BLaER1 (cell line): Measurements from ENCODE around the gene TMEM179.
A peak's percentile ranks its signal among the peaks of the same experiment; 100 is the strongest.

Experiments used
- H3K27ac ChIP-seq: shearing (Covaris generic); formaldehyde crosslinking; 2 replicates; pipeline ENCODE4 v1.8.1; 2022
- H3K27me3 ChIP-seq: shearing (Covaris generic); formaldehyde crosslinking; 2 replicates; pipeline ENCODE4 v1.8.1; 2022
- H3K36me3 ChIP-seq: shearing (Covaris generic); formaldehyde crosslinking; 2 replicates; pipeline ENCODE4 v1.8.1; 2022
- H3K4me1 ChIP-seq: shearing (Covaris generic); formaldehyde crosslinking; 2 replicates; pipeline ENCODE4 v1.8.1; 2022
- H3K4me2 ChIP-seq: shearing (Covaris generic); formaldehyde crosslinking; 2 replicates; pipeline ENCODE4 v1.8.1; 2022
- H3K4me3 ChIP-seq: shearing (Covaris generic); formaldehyde crosslinking; 2 replicates; pipeline ENCODE4 v1.8.1; 2022
- H3K9ac ChIP-seq: shearing (Covaris generic); formaldehyde crosslinking; 2 replicates; pipeline ENCODE4 v1.8.1; 2022
- H3K9me3 ChIP-seq: shearing (Covaris generic); formaldehyde crosslinking; 2 replicates; pipeline ENCODE4 v1.8.1; 2022
- H4K20me1 ChIP-seq: shearing (Covaris generic); formaldehyde crosslinking; 2 replicates; pipeline ENCODE4 v1.8.1; 2022
- Cebpa-rat ChIP-seq: shearing (Covaris generic); IDR thresholded peaks from 2 replicates; pipeline ENCODE4 v1.8.1; 2022

Gene TMEM179

GRCh38 chr14:104594310-104595046 is 10.1 kb downstream of the TMEM179 start:
- TF ChIP-seq Cebpa-rat = no peak
- H3K4me3 ChIP-seq = no peak overlapping the region
- H3K4me1 ChIP-seq = peaks cover 36% of the 10 kb centered on the region
- H3K36me3 ChIP-seq = no peaks in the 10 kb centered on the region
- no peak overlapping the region for H3K4me2 ChIP-seq
- H4K20me1 ChIP-seq = no peaks in the 10 kb centered on the region
- no peak overlapping the region for H3K27ac ChIP-seq
- no peaks in the 10 kb centered on the region for H3K9me3 ChIP-seq
- H3K9ac ChIP-seq = no peak overlapping the region
- H3K27me3 ChIP-seq = no peaks in the 10 kb centered on the region

GRCh38 chr14:104593710-104594136 is 10.8 kb downstream of the TMEM179 start:
- Histone ChIP-seq H3K4me3 (no peak overlapping the region), H3K9me3 (no peaks in the 10 kb centered on the region), H3K4me2 (no peak overlapping the region), H3K27me3 (no peaks in the 10 kb centered on the region), H3K9ac (no peak overlapping the region), H3K27ac (no peak overlapping the region), H4K20me1 (no peaks in the 10 kb centered on the region), H3K4me1 (peaks cover 44% of the 10 kb centered on the region), H3K36me3 (no peaks in the 10 kb centered on the region)
- no peak for TF ChIP-seq Cebpa-rat

GRCh38 chr14:104593241-104593701 is 11.3 kb downstream of the TMEM179 start:
- H3K9ac ChIP-seq = no peak overlapping the region
- H3K4me1 ChIP-seq = peaks cover 48% of the 10 kb centered on the region
- H4K20me1 ChIP-seq = no peaks in the 10 kb centered on the region
- no peak overlapping the region for H3K4me2 ChIP-seq
- H3K9me3 ChIP-seq = no peaks in the 10 kb centered on the region
- TF ChIP-seq Cebpa-rat = no peak
- H3K27ac ChIP-seq = no peak overlapping the region
- H3K27me3 ChIP-seq = no peaks in the 10 kb centered on the region
- no peaks in the 10 kb centered on the region for H3K36me3 ChIP-seq
- H3K4me3 ChIP-seq = no peak overlapping the region

DNA sequence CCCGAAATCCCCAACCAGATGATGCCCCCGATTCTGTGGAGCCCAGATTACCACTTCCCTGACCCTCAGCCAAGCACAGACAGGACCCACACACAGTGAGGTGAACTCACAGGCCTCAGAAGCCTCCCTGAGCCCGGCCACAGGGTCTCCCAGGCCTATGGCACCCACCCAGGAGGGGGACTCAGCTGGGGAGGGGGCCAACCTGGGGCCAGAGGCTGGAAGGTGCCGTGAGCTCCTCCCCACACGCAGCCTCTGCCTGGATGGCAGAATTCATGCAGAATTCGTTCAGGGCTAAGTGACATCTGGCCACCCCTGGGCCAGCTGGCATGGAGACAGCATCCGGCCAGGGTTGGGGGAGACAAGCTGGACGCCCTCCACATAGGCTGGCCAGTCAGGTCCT is 11.8 kb downstream of the TMEM179 start:
- no peak overlapping the region for H3K27ac ChIP-seq
- H3K9me3 ChIP-seq = no peaks in the 10 kb centered on the region
- H3K9ac ChIP-seq = no peak overlapping the region
- TF ChIP-seq Cebpa-rat = no peak
- peaks cover 53% of the 10 kb centered on the region for H3K4me1 ChIP-seq
- no peak overlapping the region for H3K4me3 ChIP-seq
- H3K4me2 ChIP-seq = no peak overlapping the region
- no peaks in the 10 kb centered on the region for H3K36me3 ChIP-seq
- no peaks in the 10 kb centered on the region for H3K27me3 ChIP-seq
- no peaks in the 10 kb centered on the region for H4K20me1 ChIP-seq

DNA sequence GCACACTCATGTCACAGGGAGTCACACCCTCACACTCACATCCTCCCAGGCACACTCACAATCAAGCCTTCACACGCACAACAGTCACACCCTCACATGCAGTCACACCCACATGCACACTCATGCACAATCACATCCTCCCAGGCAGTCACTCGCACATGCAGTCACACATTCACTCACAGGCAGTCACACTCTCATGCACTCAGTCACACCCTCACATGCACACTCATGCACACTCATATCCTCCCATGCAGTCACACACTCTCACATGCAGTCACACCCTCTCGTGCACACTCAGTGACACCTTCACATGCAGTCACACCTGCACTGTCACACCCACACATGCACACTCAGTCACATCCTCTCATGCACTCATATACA is 12.3 kb downstream of the TMEM179 start:
- TF ChIP-seq Cebpa-rat = no peak

DNA sequence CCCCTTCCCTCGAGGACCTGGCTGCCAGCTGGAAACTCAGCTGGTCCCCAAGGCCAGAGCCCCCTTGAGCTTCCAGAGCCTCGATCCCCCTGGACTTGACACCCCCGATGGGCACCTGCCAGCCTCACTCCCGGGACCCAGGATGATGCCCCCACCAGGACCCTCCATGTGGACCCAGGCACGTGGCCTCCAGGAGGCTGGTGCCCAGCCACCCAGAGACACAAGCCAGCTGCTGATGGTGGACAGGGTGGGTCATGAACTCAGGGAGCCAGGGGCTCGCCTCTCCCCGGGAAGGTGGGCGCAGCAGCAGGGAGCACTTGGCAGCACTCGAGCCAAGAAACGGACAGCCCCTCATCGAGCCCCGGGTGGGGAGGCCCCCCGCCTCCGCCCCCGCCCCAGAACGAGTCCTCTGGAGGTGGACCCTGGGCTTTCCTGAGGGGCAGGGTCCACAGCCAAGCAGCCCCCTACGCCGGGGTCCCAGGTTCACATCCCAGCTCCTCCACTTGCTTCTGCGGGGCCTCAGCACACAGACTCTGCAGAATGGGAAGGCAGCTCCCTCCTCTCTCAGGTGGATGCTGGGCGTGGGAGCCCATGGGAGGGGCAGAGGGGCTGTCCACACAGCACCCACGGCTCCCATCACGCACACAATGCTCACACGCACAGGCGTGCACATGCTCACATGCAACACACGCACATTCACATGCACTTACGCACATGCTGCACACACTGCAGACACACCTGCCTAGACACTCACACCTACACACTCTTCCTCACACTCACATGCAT is 12.9 kb downstream of the TMEM179 start:
- no peak overlapping the region for H3K9ac ChIP-seq
- H4K20me1 ChIP-seq = no peaks in the 10 kb centered on the region
- H3K9me3 ChIP-seq = no peaks in the 10 kb centered on the region
- no peak overlapping the region for H3K4me2 ChIP-seq
- H3K36me3 ChIP-seq = no peaks in the 10 kb centered on the region
- H3K27ac ChIP-seq = no peak overlapping the region
- no peak overlapping the region for H3K4me3 ChIP-seq
- TF ChIP-seq Cebpa-rat = no peak
- H3K27me3 ChIP-seq = no peaks in the 10 kb centered on the region
- peaks cover 64% of the 10 kb centered on the region for H3K4me1 ChIP-seq

More for the DNA sequence above, 12.3 kb downstream of the TMEM179 start:
- Histone ChIP-seq H3K9me3 (no peaks in the 10 kb centered on the region), H3K4me1 (peaks cover 58% of the 10 kb centered on the region), H3K36me3 (no peaks in the 10 kb centered on the region), H4K20me1 (no peaks in the 10 kb centered on the region), H3K27me3 (no peaks in the 10 kb centered on the region), H3K4me2 (no peak overlapping the region), H3K27ac (no peak overlapping the region), H3K4me3 (no peak overlapping the region), H3K9ac (no peak overlapping the region)

- Histone ChIP-seq H3K4me3 (no peak overlapping the region), H4K20me1 (no peaks in the 10 kb centered on the region), H3K4me1 (peaks cover 60% of the 10 kb centered on the region), H3K27ac (no peak overlapping the region), H3K9me3 (no peaks in the 10 kb centered on the region), H3K4me2 (peak overlapping the region; percentile 52), H3K27me3 (no peaks in the 10 kb centered on the region), H3K36me3 (no peaks in the 10 kb centered on the region), H3K9ac (0 out of 2 replicates have a peak overlapping the region, but pooled peaks have one; percentile 0)
- TF ChIP-seq Cebpa-rat = no peak
Measured at GRCh38 chr14:104591031-104591430, 13.5 kb downstream of the TMEM179 start.

DNA sequence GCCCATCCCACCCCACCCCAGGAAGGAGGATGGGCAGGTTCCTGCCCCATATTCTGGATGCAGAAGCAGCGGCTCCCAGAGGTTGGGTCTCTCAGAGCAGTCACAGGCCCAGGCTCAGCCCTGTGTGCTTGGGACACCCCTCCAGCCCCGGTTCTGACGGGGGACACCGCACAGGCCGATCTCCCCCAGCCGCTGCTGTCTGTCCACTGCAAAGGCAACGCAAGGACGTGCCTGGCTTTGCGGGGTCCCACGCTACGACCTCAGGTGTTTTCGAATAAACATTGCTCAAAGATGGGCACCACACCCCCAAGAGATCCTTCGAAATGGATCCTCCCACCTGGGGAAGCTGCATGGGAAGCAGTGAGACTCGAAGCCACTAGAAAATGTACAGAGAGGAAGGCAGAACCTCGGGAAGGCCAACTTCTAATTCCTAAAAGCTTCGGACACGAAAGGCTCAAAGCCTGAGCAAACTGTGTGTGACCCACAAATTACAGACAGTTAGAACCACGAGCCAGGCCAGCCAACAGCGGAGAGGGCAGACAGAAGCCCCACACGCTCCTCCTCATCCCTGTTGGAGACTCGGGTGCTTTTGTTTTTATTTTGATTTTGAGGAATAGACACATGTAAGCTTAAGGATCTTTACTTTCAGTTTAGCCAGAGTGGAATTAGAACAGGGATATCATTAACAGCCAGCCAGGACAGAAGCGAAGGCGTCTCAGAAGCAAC is 14.2 kb downstream of the TMEM179 start:
- no peaks in the 10 kb centered on the region for H4K20me1 ChIP-seq
- no peak overlapping the region for H3K4me3 ChIP-seq
- H3K9ac ChIP-seq = 0 out of 2 replicates have a peak overlapping the region, but pooled peaks have one; percentile 0
- H3K27me3 ChIP-seq = no peaks in the 10 kb centered on the region
- H3K4me1 ChIP-seq = peaks cover 54% of the 10 kb centered on the region
- H3K36me3 ChIP-seq = no peaks in the 10 kb centered on the region
- H3K4me2 ChIP-seq = peak overlapping the region; percentile 52
- no peak overlapping the region for H3K27ac ChIP-seq
- no peak for TF ChIP-seq Cebpa-rat
- H3K9me3 ChIP-seq = no peaks in the 10 kb centered on the region

DNA sequence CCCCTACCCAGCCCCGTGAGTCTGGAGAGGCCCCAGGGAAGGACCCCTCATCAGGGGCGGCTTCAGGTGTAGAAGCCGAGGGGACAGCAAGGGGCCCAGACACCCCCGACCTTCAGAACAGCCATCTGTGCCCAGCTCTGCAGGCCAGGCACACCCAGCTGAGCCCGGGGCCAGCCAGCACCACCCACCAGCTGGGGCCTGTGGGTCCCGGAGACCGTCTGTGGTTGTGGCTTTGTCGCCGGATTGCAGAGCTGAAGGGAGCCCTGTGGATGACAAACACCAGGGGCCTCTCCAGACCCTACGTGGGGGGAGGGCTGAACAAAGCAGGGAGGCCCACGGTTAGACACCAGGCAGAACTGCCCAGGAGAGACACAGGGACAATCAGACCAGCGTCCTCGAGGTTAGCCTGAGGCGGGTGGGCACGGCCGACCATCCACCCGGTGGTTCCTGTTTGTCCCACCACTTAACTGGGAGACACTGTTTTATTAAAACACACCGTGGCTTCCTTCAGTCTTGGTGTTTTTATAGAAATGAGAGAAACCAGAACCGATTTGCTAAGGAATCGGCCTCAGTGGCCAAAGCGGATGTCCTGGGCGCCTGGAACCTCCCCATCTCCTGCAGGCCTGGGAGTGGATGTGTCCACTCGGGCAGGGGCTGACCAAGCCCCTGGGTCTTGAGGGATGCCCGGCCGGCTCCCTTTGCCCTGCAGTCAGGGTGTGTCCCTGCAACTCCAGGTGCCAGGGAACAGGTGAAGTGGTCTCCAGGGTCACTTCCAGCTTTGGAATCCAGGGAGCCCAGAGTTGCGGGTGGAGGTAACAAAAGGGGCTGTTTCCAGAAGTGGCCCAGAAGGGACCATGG is 15.0 kb downstream of the TMEM179 start:
- Histone ChIP-seq H4K20me1 (no peaks in the 10 kb centered on the region), H3K4me1 (peaks cover 48% of the 10 kb centered on the region), H3K9me3 (no peaks in the 10 kb centered on the region), H3K4me3 (no peak overlapping the region), H3K36me3 (no peaks in the 10 kb centered on the region), H3K9ac (no peak overlapping the region), H3K27me3 (no peaks in the 10 kb centered on the region), H3K27ac (no peak overlapping the region), H3K4me2 (peak overlapping the region; percentile 52)
- no peak for TF ChIP-seq Cebpa-rat
